ENCODE measurements around the gene PRR5L.

Gene PRR5L

DNA sequence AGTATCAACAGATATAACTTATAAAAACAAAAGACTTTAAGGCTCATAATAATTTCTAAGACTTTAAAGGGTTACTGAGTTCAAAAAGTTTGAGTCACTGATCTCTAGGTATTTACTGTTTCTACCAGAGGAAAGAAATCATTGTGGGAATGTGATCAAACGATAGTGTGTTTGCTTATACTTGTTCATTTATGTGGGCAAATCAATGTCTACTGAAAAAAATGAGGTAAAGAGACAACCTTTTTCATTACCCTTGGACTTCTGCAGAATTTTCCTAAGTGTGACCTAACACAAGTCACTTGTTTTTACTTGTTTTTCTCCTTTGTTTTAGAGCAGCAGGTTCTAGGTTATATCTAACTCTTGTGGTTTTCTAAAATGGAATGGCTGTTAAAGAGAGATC lies 65.4 kb downstream of the PRR5L start:
- no peak for DNase-seq

DNA sequence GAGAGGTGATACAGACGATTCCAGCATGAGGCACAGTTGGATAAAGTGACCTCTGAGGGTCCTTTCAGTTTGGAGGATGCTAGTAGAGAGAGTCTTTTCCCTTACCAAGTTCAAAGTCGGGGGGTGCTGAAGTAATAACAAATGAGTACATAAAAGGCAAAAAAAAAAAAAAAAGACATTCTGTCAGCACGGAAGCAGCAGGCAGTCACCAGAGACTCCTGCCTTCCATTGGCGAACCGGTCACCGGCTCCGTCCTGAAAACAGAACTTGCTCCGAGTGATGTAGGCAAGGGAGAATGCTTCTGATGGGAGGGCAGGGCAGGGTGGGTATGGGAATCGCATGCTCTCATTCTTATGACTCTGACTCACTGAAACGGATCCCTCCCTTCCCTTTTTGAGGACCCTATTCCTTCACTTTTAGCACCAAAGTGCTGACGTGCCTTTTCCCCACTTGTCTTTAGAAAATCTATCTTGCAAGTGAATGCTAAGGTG lies 65.9 kb downstream of the PRR5L start:
- DNase-seq: peak; percentile 26

DNA sequence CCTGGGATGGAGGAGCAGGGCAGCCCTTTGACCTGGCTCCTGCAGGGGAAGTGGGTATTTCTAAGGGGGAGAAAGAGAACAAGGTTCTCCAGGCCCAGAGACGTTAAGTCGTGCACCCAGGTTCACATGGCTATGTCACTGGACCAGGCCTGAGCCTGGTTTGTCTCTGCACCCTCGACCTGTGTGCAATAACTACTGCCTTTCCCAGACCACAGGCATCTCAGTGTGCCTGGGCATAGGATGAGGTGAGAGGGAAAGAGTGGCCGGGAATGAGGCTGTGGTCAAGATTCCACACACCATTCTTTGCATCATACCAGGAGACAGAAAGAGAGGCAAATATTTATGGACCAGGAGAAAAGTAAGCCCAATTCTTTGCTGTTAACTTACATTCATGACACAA lies 66.8 kb downstream of the PRR5L start:
- peak; percentile 88 for DNase-seq

DNA sequence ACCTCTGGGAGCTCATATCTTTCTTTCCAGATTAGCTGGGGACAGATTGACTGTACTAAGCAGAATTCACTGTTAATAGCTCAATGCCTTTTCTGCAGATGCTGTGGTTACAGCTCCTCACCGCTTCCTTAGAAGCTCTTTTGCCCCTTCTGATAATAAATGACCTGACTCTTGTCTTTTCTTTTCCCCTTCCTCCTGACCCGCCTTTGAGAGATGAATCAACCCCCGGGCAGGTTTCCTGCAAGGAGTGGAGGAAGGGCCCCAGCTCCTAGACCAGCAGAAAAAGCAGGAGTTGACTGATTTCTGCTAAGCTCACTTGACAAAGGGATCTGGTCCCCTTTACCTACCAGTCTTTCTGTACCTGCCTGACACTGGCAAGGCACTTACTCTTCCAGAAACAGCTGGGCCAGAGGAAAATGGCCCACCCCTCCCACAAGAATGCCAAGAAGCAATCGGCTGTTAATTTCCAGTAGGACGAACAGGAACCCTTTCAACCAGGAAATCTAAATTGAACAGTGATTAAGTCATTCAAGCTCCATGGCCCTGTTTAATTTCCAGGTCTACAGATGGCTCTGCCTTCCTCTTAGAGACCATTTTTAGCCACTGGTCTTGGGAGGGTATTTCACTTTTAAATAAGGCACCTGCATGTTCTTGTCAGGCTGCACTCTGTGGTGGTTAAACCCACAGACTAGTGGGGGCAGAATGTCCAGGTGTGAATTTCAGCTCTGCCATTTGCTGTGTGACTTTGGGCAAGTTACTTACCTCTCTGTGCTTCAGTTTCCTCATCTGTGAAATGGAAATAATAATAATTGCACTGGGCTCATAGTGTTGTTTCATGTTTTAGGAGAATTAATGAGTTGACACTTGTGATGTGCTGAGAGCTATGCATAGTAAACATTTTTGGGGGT lies 67.5 kb downstream of the PRR5L start:
- peak; percentile 61 for DNase-seq

DNA sequence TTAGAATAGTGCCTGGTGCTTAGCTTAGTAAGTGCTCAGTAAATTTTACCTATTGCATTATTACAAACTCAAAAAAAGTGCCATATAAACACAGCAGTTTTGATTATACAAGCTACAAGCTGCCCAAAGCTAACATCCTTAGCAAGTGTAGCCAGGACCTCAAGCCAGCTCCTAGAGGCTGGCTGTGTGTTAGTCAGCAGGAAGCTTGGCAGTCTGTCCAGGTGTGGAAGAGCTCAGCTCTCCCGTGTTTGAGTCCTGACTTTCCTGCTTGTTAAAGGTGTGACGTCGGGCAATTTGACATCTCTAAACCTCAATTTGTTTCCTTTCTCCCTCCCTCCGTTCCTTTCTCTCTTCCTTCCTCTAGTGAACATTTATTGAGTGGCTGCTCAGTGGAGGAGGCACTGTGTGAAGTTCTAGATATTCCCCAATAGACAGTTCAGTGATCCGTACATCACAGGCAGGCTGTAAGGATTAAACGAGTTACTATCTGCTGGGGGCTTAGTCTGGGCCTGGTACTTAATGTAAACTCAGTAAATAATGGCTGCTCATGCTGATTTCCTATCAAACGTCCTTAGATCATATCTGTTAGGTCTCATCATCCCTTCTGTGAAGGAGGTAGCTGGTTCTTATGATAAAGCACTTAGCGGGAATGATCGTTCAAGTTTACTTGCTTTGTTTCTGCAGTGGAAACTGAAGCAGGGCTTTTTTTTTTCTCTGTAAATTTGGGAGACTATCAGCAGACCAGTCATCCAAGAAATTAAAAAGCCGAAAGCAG lies 68.7 kb downstream of the PRR5L start:
- DNase-seq: peak; percentile 26

DNA sequence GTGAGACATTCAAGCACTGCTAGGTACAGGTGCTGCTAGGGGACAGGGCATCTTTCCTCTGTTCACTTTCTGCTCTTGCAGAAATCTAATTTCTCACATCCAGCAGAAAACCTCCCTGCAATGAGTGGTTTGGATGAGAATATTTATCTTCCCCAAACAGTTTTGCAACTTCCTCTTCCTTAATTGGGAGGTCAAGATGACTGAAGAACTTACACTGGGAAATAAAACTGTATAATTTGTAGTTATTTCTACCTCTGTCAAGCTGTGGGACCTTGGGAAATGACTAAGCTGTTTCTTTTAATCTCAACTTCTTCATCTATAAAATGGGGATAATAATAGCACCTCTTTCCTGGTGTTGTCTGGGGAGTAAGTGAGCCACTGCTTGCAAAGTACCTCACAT lies 69.8 kb downstream of the PRR5L start:
- no peak for DNase-seq

DNA sequence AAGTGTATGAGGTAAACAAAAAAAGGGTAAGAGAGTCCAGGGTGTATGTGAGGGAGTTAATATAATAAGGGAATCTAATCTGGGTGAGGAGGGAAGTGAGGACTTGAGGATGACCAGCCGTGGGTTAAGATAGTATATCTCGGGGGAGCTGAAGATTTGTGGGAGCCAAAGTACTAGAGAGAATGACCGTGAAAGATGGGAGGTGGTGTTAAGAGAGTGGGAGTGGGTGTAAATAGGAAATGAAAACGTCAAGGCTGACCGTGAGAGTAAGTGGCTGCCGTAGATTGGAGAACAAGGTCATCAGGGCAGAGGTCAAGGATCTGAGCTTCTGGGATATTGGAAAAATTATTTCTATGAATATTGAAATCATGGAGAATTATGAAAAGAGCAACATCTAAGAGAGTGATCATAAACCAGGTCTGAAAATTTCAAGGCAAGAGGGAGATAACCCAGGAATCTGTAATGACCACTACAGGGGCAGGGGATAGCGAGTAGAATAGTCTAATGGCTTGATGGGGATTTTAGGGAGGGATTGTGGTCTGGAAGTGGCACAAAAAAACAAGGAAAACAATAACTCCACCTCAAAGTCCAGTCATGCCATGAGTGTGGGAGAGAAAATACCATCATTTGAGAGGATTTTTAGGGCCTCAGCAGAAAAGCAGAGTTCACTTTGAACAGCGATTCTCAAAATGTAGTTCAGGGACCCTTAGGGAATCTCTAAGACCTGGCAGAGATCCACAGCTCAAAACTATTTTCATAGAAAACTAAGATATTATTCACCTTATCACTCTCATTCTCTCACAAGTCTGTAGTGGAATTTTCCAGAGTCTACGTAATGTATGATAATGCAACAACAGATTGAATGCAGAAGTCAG lies 72.0 kb downstream of the PRR5L start:
- peak; percentile 34 for DNase-seq

DNA sequence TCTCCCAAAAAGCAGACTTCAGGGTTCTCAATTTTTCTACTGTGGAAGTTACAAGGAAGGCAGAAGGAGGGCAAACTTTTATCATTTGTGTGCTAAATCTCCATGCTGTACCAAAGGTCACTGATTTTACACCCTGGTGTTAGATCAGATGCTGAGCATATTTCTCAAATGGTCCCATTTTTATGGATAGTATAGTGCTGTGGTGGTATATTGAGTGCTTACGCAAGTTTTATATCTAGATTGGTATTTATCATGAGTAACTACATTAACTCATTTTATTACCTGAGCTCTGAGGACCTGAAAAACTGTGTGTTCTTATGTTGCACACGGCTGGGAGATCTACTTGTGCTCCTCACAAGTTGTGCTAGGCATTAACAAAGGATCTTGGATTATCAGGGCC lies 75.1 kb downstream of the PRR5L start:
- no peak for DNase-seq

DNA sequence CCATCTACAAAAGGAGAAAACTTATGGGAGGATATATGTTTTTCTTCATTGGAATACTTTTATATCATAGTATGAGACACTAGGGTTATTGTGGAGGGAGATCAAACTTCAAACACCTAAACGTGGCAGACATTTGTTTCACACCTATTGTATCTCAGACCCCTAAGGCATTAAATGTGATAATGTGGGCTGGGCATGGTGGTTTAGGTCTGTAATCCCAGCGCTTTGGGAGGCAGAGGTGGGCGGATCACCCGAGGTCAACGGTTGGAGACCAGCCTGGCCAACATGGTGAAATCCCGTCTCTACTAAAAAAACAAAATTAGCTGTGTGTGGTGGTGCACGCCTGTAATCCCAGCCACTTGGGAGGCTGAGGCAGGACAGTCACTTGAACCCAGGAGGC lies 75.5 kb downstream of the PRR5L start:
- no peak for DNase-seq

DNA sequence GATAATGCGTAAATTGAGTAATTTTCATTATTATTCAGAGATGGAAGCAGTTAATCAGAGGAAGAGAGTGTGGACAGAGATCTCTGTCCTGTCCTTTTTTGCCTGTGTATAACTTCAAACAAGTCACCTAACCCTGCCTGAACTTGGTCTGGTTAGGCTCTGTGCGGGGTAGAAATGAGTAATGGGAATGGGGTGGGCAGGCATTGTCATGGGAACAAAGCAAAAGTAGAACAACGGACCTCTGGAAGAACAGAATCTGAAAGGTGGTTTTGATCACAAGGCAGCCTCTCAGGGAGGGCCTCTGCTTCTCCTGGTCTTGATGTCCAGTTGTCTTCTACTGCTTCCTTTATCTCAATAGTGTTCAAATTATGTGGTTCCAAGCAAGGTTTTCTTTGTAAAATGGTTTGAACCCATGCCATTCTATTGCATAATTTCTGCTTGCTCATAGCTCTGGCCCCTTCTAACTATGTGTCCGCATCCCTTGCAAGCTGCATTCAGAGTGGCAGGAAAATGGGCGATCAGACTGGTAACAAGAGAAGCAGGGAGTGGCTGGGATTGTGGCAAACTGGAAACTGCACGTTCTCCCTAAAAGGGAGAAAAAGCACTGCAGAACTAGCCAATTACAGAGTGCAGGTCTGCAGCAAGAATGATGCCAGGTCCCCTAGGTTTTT lies 76.1 kb downstream of the PRR5L start:
- DNase-seq: peak; percentile 82

DNA sequence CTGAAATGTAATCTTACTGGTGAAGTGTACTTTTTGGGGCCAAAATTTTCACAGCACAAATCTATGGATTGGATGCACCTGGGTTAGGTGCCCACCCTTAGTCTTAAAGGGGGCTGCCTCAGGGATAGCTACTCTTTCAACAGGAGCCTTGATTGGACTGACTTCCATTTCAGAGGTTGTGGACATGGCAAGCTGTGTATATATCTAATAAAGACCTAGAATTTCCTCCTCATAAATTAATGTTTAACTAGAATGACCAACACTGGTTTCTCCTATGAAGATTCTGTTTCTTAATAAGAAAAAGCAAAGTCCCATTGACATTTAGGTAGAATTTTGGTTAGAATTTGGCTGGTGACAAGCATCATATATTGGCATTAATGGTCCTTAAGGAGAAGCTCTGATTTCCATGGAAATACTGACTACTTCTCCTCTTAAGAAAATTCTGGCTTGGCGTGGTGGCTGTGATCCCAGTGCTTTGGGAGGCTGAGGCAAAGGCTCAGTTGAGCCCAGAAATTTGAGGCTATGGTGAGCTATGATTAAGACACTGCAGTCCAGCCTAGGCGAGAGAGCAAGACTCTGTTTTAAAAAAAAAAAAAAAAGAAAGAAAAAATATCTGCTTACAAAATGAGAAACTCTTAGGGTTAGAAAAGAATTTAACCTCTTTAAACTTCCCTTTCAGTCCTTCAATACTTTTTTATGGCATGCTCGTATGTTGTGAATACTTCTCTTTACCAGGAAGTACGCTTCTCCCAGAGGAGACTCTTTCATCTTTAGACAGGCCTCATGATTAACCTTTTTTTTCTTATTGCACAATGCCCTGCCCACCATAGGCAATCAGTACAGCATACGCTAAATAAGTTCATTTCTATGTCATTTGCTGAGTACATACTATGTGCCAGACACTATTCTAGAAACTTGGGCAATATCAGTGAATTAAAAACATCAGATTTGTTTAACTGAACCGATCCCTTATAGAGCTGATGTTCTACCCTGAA lies 77.2 kb downstream of the PRR5L start:
- no peak for DNase-seq

DNA sequence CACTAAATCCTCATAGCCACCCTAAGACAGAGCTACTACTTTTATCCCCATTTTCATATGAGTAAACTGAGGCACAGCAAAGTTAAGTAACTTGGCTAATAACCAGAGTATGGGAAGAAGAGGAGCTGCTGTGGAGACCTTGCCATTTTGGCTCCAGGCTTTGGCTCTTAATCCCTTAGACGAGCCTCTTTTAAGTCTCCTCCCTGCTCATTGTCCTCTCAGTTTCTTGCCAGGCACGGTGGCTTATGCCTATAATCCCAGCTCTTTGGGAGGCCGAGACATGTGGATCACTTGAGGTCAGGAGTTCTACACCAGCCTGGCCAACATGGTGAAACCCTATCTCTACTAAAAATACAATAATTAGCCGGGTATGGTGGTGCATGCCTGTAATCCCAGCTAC lies 78.6 kb downstream of the PRR5L start:
- DNase-seq: no peak

DNA sequence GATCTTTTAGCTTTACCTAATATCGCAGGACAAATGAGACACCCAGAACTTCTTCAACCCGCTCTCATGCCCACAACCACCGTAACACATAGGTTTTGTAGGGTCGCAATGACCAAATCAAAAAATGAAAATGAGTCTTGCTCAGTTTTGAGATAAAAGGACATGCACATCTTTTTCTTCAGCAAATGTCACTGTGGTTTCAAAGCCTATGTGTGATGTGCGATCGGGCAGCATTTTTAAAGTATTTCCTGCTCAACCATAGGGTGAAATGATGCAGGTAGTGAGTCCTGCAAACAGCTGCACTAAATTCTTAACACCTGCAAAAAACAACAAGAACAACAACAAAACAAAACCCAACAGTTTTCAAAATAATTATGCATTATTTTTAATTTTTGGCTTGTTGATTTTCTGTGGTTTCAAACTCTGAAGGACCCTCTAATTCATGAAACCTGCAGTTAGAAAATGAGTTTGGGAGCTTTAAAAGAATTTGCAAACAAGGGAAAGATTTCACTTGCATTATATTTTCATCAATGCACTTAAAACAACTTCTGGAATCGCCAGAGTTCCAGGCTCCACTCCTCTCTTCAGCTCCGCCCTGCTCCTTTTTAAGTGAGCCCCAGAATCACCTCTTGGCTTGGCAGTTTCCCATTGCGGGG lies 79.4 kb downstream of the PRR5L start:
- DNase-seq: no peak

DNA sequence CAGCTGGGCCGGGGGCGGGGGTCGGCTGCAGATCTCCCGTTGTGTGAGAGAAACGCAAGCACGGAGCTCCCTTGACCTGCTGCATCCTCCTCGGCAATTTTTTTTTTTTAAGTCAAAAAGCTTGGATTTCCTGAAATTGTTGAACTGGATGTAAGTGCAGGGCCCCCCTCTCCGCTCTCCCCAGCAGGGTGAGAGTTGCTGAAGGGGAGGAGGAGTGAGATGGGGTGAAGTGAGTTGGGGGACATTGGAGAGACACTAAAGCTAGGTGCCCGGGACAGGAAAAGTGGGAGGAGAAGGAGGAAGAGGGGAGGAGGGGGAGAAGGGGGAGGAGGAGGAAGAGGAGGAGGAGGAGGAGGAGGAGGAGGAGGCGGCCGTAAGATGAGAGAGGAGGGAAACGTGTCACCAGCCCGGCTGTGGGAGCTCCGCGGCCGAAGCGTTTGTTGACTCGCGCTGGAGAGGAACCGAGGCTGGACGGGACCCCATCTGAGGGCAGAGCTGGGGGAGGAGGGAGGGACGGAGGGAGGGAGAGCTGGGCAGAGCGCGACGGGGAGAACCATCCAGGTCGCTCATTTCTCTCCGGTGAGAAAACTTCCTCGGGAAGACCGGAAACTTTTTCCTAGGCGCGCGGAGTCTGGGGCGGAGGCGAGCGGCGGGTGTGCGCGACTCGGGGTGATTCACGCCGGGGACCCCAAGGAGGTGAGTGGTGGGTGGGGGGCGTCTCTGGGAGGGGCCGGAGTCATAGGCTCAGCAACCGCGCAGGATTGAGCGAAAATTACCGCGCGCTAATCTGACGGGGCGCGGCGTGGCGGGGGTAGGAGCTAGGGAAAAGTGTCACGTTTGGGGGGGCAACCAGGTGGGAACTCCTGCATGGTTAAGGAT lies 80.2 kb downstream of the PRR5L start:
- peak; percentile 7 for DNase-seq

DNA sequence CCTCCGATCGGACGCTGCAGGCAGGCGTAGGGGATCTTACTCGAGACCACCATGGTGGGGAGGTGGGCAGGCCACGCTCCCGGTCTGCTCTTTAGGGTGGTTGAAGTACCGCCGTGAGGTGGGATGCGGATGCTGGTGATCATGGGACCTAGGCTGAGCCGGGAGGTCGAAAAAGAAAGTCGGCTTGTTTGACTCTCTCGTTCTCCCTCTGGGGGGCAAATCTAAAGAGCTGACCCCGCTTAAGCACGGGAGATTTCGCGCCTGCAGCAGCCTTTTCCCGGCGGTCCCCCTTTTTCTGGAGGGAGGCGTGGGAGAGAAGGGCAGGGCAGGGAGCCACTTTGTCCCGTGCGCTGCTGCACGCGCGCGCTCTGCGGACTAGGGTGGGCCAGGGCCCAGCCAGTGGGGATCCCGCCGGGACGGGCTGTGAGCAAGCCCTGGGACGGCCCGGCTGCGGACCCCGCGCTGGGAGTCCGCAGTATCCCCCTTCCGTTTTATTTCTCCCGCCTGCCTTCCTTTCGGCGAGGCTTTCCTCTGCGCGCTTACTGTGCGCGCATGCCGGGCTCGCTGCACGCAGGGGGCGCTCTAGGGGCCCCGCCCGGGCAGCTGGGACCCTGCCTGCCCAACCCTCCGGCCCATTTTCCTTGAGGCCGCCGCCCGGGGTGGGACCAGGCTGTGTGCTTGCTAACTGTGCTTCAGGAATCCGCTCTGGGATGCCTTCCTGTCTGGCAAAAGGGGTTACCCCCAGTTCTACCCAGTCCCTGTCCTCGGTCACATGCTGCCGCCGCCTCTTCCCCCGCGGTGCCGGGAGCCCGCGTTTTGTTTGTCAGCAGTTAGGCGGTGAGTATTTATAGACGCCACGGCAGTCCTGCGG lies 81.0 kb downstream of the PRR5L start:
- DNase-seq: no peak

DNA sequence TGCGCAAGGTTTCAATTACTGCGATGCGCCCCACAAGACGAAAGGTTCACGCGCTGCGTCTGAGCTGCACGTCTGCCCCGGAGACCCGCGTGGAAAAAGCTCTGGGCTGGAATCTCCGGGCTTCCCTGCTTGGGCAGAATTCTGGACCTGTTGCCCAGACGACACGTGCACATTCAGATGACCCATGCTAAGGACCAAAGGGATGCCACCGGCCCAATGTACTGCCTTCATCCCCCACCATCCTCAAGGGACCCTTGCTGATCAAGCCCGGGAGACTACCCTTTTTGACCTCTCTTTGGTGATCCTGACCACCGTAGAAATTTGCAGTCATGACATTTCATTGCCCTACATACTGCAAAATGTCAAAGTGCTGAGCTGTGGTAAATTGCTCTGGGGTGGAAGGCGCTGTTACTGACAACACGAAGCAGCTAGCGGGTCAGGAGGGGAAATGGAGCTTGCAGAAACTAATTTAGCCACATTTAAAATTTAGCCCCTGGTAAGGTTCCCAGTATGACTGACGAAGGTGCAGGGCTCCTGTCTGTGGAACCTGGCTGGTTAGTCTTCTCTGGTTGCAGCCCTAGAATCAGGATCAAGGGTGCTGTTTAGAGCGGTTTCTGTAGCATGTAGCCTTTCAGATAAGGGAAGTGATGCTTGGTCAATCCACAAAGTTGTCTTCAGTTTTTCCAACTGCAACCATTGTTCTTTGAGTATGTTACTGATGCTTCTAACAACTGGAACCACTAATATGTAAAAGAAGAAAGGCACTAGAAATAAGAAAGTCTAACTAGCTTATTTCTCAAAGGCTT lies 81.9 kb downstream of the PRR5L start:
- DNase-seq: no peak

DNA sequence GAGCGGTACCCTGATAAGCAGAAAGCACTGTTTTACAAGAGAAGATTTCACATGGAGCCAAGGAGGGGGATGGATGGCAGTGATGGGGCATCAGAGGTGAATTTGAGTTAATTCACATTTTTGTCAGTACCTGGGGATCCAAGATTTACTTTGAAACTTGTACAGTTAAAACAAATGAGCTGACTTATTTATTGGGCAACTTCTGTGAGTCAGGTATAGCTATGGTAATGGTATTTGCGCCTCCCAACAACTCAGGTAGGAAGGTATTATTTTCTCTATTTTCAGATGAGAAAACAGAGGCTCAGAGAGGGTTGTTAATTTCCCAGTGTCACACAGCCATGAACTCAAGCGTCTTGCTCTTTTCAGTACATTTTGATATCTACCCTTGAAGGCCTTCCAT lies 83.6 kb downstream of the PRR5L start:
- DNase-seq: no peak
